Activated naive CD4-positive, alpha-beta T cell treated with anti-CD3 and anti-CD28 coated beads, Interleukin-2, amount 50 U/mL, for 24 hours (primary cell): ENCODE measurements around the gene ERCC8.
"Not testable (repeated sequence)": the region's sequence is repeated elsewhere in the genome, so short reads cannot be mapped to it uniquely, and the experiment has no call there.

ENCODE experiments used
- H3K27ac Mint-ChIP-seq: one replicate; pipeline ENCODE4 v1.8.0; 2021; ENCODE audit warnings: mild to moderate bottlenecking, mixed read lengths
- H3K27me3 Mint-ChIP-seq: one replicate; pipeline ENCODE4 v1.8.0; 2021; ENCODE audit warnings: mixed read lengths
- H3K36me3 Mint-ChIP-seq: one replicate; pipeline ENCODE4 v1.8.0; 2021; ENCODE audit warnings: mixed read lengths
- H3K4me1 Mint-ChIP-seq: one replicate; pipeline ENCODE4 v1.8.0; 2021; ENCODE audit warnings: mixed read lengths
- H3K4me3 Mint-ChIP-seq: one replicate; pipeline ENCODE4 v1.8.0; 2021; ENCODE audit warnings: mild to moderate bottlenecking, mixed read lengths
- H3K9me3 Mint-ChIP-seq: one replicate; pipeline ENCODE4 v1.8.0; 2021; ENCODE audit warnings: mixed read lengths

Gene ERCC8, protein sequence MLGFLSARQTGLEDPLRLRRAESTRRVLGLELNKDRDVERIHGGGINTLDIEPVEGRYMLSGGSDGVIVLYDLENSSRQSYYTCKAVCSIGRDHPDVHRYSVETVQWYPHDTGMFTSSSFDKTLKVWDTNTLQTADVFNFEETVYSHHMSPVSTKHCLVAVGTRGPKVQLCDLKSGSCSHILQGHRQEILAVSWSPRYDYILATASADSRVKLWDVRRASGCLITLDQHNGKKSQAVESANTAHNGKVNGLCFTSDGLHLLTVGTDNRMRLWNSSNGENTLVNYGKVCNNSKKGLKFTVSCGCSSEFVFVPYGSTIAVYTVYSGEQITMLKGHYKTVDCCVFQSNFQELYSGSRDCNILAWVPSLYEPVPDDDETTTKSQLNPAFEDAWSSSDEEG

GRCh38 chr5:60944904-60945812 lies at the start of gene ERCC8, which contains the start of gene NDUFAF2:
TSS of gene ERCC8 (minus strand) at chr5:60945070. CDS start at chr5:60945008, 62 bp downstream.
TSS of gene NDUFAF2 (plus strand) at chr5:60945205. CDS start at chr5:60945256, 51 bp downstream.
- peak within 1 kb of the TSS; percentile 70 for H3K27ac Mint-ChIP-seq
- no peaks in the 10 kb centered on the region for H3K9me3 Mint-ChIP-seq
- H3K4me3 Mint-ChIP-seq = no peak within 1 kb of the TSS
- peaks cover 3% of the 10 kb centered on the region for H3K36me3 Mint-ChIP-seq
- no peaks in the 10 kb centered on the region for H3K27me3 Mint-ChIP-seq
- peaks cover 29% of the 10 kb centered on the region for H3K4me1 Mint-ChIP-seq

DNA sequence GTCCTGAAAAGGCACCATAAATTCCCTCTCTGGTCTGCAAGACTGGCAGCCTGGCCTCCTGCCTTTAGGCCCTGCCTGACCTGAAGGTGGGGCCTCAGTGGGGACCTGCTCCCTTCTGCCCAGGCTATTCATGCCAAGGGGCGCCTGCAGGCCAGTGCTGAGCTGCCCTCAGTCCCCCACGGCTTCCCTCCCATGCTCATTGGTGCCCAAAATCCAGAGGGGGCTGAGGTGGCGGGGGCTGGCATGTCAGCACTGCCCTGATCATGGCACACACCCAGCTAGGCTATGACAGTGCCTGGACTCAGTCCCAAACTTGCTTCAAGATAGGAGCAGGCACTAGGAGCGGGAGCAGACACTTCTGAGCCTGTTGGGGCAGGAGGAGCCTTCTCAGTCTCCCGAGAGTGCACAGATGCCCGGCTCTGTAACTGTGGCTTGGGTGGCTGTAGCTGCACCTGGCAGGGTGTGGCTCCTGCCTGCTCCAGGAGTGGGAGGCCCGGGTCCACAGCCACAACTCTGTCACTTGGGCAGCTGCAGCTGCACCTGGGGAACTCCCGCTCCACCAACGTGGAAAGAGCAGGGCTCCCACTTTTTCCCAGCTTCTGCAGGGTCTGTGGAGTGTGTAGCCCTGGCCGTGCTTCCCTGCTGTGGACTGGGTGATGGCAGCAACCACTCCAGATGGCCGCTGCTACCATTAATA lies 49.2 kb upstream of the ERCC8 start:
- Mint-ChIP-seq H3K36me3 (peaks cover 21% of the 10 kb centered on the region), H3K27me3 (no peaks in the 10 kb centered on the region), H3K27ac (no peak overlapping the region), H3K9me3 (peaks cover 21% of the 10 kb centered on the region), H3K4me1 (peaks cover 42% of the 10 kb centered on the region), H3K4me3 (no peak overlapping the region)

- H3K4me1 Mint-ChIP-seq = peaks cover 37% of the 10 kb centered on the region
- peaks cover 21% of the 10 kb centered on the region for H3K9me3 Mint-ChIP-seq
- no peak overlapping the region for H3K4me3 Mint-ChIP-seq
- H3K27ac Mint-ChIP-seq = no peak overlapping the region
- H3K27me3 Mint-ChIP-seq = no peaks in the 10 kb centered on the region
- H3K36me3 Mint-ChIP-seq = peaks cover 21% of the 10 kb centered on the region
Measured at GRCh38 chr5:60993425-60993824, 48.6 kb upstream of the ERCC8 start.

- Mint-ChIP-seq H3K27ac (no peak overlapping the region), H3K9me3 (peaks cover 22% of the 10 kb centered on the region), H3K4me1 (peaks cover 36% of the 10 kb centered on the region), H3K36me3 (peaks cover 24% of the 10 kb centered on the region), H3K27me3 (no peaks in the 10 kb centered on the region), H3K4me3 (no peak overlapping the region)
Measured at GRCh38 chr5:60992871-60993270, 48.0 kb upstream of the ERCC8 start.

DNA sequence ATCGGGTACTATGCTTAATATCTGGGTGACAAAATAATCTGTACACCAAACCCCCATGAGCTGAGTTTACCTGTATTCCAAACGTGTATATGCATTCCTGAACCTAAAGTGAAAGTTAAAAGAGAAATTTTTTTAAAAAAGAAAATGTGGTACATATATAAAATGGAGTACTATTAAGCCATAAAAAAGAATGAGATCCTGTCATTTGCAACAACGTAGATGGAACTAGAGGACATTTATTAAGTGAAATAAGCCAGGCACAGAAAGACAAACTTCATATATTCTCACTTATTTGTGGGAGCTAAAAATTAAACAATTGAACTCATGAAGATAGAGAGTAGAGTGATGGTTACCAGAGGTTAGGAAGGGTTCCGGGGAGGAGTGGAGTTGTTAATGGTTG lies 44.9 kb upstream of the ERCC8 start:
- H3K9me3 Mint-ChIP-seq = peaks cover 47% of the 10 kb centered on the region

GRCh38 chr5:60982127-60982526 lies 37.3 kb upstream of the ERCC8 start:
- not testable (repeated sequence) for H3K27ac Mint-ChIP-seq, H3K27me3 Mint-ChIP-seq, H3K4me3 Mint-ChIP-seq
- Mint-ChIP-seq H3K36me3 (peaks cover 43% of the 10 kb centered on the region), H3K4me1 (peaks cover 16% of the 10 kb centered on the region), H3K9me3 (peaks cover 34% of the 10 kb centered on the region)

More for the DNA sequence above, 44.9 kb upstream of the ERCC8 start:
- H3K4me3 Mint-ChIP-seq = no peak overlapping the region
- H3K36me3 Mint-ChIP-seq = peaks cover 41% of the 10 kb centered on the region
- peaks cover 30% of the 10 kb centered on the region for H3K4me1 Mint-ChIP-seq
- no peak overlapping the region for H3K27ac Mint-ChIP-seq
- no peaks in the 10 kb centered on the region for H3K27me3 Mint-ChIP-seq

GRCh38 chr5:60980511-60980910 lies 35.6 kb upstream of the ERCC8 start:
- Mint-ChIP-seq H3K4me1 (peaks cover 16% of the 10 kb centered on the region), H3K9me3 (peaks cover 21% of the 10 kb centered on the region), H3K36me3 (peaks cover 40% of the 10 kb centered on the region), H3K4me3 (no peak overlapping the region), H3K27ac (no peak overlapping the region), H3K27me3 (no peaks in the 10 kb centered on the region)

DNA sequence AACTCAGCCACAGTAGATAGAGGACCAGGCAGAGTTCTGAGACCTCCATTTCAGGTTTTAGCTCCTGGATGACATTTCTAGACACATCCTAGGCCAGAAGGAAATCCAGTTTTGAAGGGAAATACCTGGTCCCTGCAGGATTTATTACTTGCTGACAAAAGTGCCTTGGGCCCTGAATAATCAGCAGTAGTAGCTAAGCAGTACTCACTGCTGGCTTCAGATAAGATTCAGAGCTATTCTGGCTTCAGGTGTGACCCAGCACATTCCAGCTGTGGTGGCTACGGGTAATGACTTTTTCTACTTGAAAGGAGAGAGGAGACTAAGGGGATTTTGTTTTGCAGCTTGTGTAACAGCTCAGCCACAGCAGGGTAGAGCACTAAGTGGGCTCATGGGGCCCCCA lies 34.1 kb upstream of the ERCC8 start:
- Mint-ChIP-seq H3K27me3 (no peaks in the 10 kb centered on the region), H3K9me3 (peaks cover 14% of the 10 kb centered on the region), H3K36me3 (peaks cover 38% of the 10 kb centered on the region), H3K27ac (no peak overlapping the region), H3K4me1 (peaks cover 14% of the 10 kb centered on the region), H3K4me3 (no peak overlapping the region)

DNA sequence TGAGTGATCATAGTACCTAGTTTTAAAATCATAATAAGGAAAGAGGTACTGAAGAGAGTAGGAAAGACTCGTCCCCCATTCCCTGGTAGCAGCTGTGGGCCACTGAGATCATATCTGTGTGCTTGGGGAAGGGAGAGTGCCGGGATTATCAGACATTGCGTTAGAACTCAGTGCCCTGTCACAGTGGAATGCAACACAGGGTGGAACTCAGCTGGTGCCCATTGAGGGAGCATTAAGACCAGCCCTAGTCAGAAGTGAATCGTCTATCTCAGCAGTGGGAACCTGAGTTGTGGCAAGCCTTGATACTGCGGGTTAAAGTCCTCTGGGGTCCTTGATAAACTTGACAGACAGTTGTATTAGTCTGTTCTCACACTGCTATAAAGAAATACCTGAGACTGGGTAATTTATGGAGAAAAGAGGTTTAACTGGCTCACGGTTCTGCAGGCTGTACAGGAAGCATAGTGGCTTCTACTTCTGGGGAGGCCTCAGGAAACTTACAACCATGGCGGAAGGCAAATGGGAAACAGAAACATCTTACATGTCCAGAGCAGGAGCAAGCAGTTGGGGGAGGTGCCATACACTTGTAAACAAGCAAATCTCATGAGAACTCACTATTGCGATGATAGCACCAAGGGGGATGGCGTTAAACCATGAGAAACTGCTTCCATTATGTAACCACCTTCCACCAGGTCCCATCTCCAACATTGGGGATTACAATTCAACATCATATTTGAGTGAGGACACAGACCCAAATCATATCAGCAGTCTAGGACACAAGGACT lies 33.3 kb upstream of the ERCC8 start:
- H3K27me3 Mint-ChIP-seq = no peaks in the 10 kb centered on the region
- H3K4me1 Mint-ChIP-seq = peaks cover 14% of the 10 kb centered on the region
- peaks cover 14% of the 10 kb centered on the region for H3K9me3 Mint-ChIP-seq
- H3K27ac Mint-ChIP-seq = no peak overlapping the region
- no peak overlapping the region for H3K4me3 Mint-ChIP-seq
- peaks cover 38% of the 10 kb centered on the region for H3K36me3 Mint-ChIP-seq

- H3K36me3 Mint-ChIP-seq = peaks cover 39% of the 10 kb centered on the region
- H3K27me3 Mint-ChIP-seq = no peaks in the 10 kb centered on the region
- peak overlapping the region; percentile 30 for H3K27ac Mint-ChIP-seq
- peaks cover 6% of the 10 kb centered on the region for H3K9me3 Mint-ChIP-seq
- peaks cover 38% of the 10 kb centered on the region for H3K4me1 Mint-ChIP-seq
- peak overlapping the region; percentile 5 for H3K4me3 Mint-ChIP-seq
Measured at GRCh38 chr5:60972231-60972630, 27.4 kb upstream of the ERCC8 start.

DNA sequence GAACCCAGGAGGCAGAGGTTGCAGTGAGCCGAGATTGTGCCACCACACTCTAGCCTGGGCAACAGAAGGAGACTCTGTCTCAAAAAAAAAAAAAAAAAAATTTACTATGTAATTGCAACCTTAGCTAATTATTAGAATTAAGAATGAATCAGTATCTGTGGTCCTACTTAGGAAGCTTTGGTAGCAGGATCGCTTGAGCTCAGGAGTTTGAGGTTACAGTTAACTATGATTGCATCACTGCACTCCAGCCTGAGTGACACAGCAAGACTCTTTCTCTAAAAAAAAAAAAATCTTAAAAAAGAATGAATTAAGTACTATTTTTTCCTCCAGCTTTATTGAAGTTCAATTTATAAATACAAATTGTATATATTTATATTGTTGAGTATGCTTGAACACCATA lies 16.8 kb upstream of the ERCC8 start:
- Mint-ChIP-seq H3K36me3 (peaks cover 15% of the 10 kb centered on the region), H3K4me1 (peaks cover 36% of the 10 kb centered on the region), H3K27ac (no peak overlapping the region), H3K27me3 (no peaks in the 10 kb centered on the region), H3K4me3 (no peak overlapping the region), H3K9me3 (peaks cover 7% of the 10 kb centered on the region)

DNA sequence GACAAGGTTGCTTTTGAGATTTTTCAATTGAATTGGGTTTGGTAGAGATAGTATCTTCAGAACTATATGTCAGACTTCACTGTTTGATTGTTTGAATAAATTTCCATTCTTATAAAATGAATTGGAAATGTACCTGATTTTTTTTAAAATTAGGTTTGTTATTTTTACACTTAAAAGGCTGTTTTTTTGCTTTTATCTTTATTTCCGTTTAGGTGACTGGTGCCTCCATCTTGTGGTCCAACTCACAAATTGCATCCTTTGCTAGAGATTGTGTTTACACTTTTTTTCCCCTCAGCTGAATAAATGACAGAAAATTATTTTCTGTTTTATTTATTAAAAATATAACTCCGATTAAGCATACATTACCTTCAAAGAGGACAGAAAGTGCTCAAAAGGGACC lies 15.7 kb upstream of the ERCC8 start:
- H3K36me3 Mint-ChIP-seq = peaks cover 9% of the 10 kb centered on the region
- no peak overlapping the region for H3K4me3 Mint-ChIP-seq
- no peaks in the 10 kb centered on the region for H3K9me3 Mint-ChIP-seq
- peaks cover 38% of the 10 kb centered on the region for H3K4me1 Mint-ChIP-seq
- H3K27ac Mint-ChIP-seq = no peak overlapping the region
- H3K27me3 Mint-ChIP-seq = no peaks in the 10 kb centered on the region

DNA sequence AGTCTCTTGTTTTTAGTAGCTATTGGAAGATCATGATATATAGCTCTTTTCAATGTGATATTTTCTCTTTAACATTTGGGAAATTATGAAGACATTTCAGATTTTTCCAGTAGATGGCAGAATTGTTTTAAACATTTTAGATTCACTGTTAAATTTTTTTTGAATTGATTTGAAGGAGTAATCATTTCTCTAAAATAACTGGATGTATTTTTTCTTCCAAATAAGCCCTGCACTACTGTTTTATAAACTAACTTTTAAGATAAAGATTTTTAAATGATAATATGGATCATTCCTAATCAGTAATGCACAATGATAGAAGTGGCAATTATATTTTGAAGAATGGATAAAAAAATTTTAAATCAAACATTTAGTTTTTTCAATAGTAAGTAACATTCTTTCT lies 14.3 kb upstream of the ERCC8 start:
- H3K36me3 Mint-ChIP-seq = no peaks in the 10 kb centered on the region
- H3K4me1 Mint-ChIP-seq = peaks cover 35% of the 10 kb centered on the region
- H3K27ac Mint-ChIP-seq = no peak overlapping the region
- no peaks in the 10 kb centered on the region for H3K27me3 Mint-ChIP-seq
- no peak overlapping the region for H3K4me3 Mint-ChIP-seq
- no peaks in the 10 kb centered on the region for H3K9me3 Mint-ChIP-seq

DNA sequence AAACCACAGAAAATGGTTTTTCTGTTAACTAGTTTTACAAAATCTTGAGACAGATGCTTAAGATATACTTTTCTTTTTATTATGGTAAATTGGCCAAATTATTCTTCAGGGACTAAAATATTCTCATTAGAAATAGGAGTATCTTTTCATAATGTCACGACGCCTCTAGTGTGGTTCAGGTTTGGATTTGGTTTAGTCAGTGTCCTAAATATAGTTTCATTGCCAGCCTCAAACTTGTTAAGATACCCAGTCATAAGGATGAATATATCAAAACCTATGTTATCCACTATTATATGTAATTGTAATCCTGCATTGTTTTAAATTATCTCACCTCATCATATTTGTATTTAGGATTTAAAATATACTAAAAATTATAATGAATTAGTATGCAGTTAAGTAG lies 13.8 kb upstream of the ERCC8 start:
- Mint-ChIP-seq H3K4me1 (peaks cover 33% of the 10 kb centered on the region), H3K27me3 (no peaks in the 10 kb centered on the region), H3K4me3 (no peak overlapping the region), H3K27ac (no peak overlapping the region), H3K9me3 (no peaks in the 10 kb centered on the region), H3K36me3 (no peaks in the 10 kb centered on the region)

GRCh38 chr5:60958088-60958487 lies 13.2 kb upstream of the ERCC8 start:
- Mint-ChIP-seq H3K4me3 (no peak overlapping the region), H3K36me3 (no peaks in the 10 kb centered on the region), H3K4me1 (peaks cover 30% of the 10 kb centered on the region), H3K9me3 (no peaks in the 10 kb centered on the region), H3K27me3 (no peaks in the 10 kb centered on the region), H3K27ac (no peak overlapping the region)
